ENCODE measurements around the gene UBASH3B.

DNA sequence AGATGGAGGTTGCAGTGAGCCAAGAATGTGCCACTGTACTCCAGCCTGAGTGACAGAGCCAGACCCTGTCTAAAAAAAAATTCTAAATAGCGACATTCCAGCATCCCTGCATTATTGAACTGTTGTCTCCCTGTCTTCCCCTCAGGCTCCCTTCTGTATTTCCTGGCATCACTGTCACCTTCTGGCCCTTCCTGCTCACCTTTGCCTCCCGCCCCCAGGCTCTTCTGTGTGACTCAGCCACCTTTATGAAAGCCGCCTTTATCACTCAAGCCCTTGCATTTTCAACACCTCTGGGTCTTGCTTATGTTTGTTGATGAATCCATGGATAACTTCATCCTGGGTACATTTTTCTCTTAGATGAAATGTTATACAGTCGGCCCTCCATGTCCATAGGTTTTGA, 21.1 kb downstream of the UBASH3B start:
- no peak for TF ChIP-seq ZBTB7A (IDR thresholded peaks at IDR 0.05; ENCODE audit: low read depth)
- TF ChIP-seq MAX (IDR thresholded peaks at IDR 0.05): no peak
- no peak for TF ChIP-seq CEBPB (IDR thresholded peaks at IDR 0.05)
- no peak for TF ChIP-seq REST (IDR thresholded peaks at IDR 0.05; ENCODE audit: low read depth)
- TF ChIP-seq EP300 (IDR thresholded peaks at IDR 0.05; ENCODE audit: borderline replicate concordance): no peak
